ENCODE data around the gene TSPYL2. TPM values are rescaled to one million over a fixed set of nuclear protein-coding genes. Genes with fewer than 3 reads are reported as not detected.

The TSPYL2 gene
- 44.4 TPM for total RNA-seq
- long read RNA-seq, transcript TSPYL2-201 (7 exons, 2,815 nt), result major isoform, 17 of 54 reads
- long read RNA-seq, partial matches to known transcripts, result 13 of 54 reads
- long read RNA-seq, other reads (novel, unspliced or antisense), result 24 of 54 reads

DNA sequence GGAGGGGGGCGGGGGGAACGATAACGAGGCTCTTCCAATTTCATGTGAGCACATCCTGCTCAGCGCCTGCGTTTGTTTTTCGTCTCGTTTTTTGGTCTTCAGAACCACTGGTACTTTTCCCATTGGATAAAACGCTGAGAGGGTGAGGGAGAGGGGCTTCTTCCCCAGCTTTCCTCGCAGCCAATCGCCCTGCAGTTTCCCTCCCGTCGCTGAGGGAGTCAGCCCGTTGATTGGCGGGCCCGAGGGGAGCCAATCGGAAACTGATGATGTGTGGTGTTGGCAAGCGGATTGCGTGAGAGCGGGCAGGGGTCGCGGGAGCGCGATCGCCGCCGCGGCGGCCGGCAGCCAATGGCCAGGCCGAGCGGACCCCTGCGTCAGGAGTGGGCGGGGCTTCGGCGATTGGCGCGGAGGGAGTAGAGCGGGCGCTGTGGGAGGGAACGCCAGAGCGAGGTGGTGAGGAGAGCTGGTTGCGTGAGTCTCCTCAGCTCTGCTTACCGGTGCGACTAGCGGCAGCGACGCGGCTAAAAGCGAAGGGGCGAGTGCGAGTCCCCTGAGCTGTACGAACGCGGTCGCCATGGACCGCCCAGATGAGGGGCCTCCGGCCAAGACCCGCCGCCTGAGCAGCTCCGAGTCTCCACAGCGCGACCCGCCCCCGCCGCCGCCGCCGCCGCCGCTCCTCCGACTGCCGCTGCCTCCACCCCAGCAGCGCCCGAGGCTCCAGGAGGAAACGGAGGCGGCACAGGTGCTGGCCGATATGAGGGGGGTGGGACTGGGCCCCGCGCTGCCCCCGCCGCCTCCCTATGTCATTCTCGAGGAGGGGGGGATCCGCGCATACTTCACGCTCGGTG lies at the start of gene TSPYL2:
Gene TSPYL2 (plus strand): TSS at position 443 of the 848 bp plus-strand sequence. CDS start 132 bp downstream, at position 575.
- intact Hi-C loops (cut with DNase I), result no loop called here
- Histone ChIP-seq H3K27me3 (no peaks in the 10 kb centered on the region), H3K9me3 (no peaks in the 10 kb centered on the region), H3K27ac (peak within 1 kb of the TSS; percentile 89), H3K36me3 (peaks cover 15% of the 10 kb centered on the region), H3K4me3 (peak within 1 kb of the TSS; percentile 63), H3K4me1 (no peaks in the 10 kb centered on the region)
- peak; percentile 97 for ATAC-seq
- DNase-seq, result peak; percentile 96
- TF ChIP-seq, protein P1, sequence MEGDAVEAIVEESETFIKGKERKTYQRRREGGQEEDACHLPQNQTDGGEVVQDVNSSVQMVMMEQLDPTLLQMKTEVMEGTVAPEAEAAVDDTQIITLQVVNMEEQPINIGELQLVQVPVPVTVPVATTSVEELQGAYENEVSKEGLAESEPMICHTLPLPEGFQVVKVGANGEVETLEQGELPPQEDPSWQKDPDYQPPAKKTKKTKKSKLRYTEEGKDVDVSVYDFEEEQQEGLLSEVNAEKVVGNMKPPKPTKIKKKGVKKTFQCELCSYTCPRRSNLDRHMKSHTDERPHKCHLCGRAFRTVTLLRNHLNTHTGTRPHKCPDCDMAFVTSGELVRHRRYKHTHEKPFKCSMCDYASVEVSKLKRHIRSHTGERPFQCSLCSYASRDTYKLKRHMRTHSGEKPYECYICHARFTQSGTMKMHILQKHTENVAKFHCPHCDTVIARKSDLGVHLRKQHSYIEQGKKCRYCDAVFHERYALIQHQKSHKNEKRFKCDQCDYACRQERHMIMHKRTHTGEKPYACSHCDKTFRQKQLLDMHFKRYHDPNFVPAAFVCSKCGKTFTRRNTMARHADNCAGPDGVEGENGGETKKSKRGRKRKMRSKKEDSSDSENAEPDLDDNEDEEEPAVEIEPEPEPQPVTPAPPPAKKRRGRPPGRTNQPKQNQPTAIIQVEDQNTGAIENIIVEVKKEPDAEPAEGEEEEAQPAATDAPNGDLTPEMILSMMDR (IDR thresholded peaks at IDR 0.05), result no peak

GRCh38 chrX:53036149-53036548 lies 46.0 kb upstream of the TSPYL2 start:
- TF ChIP-seq, protein P1 (IDR thresholded peaks at IDR 0.05), result no peak
- H3K27me3 ChIP-seq, result no peaks in the 10 kb centered on the region
- no peaks in the 10 kb centered on the region for H3K9me3 ChIP-seq
- no peak overlapping the region for H3K27ac ChIP-seq
- H3K4me3 ChIP-seq, result no peak overlapping the region
- no peaks in the 10 kb centered on the region for H3K36me3 ChIP-seq
- no peak for ATAC-seq
- DNase-seq, result no peak
- intact Hi-C loops (cut with DNase I), result no loop called here
- H3K4me1 ChIP-seq, result no peaks in the 10 kb centered on the region

GRCh38 chrX:53039236-53039635 lies 42.9 kb upstream of the TSPYL2 start:
- no peaks in the 10 kb centered on the region for H3K27me3 ChIP-seq
- TF ChIP-seq, protein P1 (IDR thresholded peaks at IDR 0.05), result no peak
- DNase-seq (no peak), ATAC-seq (no peak)
- intact Hi-C loops (cut with DNase I), result no loop called here
- no peak overlapping the region for H3K4me3 ChIP-seq
- no peak overlapping the region for H3K27ac ChIP-seq
- no peaks in the 10 kb centered on the region for H3K9me3 ChIP-seq
- no peaks in the 10 kb centered on the region for H3K4me1 ChIP-seq
- H3K36me3 ChIP-seq, result no peaks in the 10 kb centered on the region

DNA sequence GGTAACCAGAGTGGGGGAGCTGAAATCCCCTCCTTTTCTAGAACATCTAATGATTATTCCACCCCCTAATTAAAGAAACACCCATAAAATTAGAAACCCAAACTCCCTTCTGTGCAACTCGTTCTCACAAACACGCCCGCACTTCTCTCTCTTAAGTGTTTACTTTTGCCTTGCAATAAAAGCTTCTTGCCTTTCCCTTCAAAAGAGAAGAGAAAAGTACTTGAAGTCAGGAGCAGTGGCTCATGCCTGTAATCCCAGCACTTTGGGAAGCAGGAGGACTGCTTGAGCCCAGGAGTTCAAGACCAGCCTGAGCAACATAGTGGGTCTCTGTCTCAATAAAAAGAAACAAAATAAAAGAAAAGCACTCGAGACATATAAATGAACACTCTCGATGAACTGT lies 37.2 kb upstream of the TSPYL2 start:
- H3K4me3 ChIP-seq, result no peak overlapping the region
- no peaks in the 10 kb centered on the region for H3K36me3 ChIP-seq
- H3K9me3 ChIP-seq, result no peaks in the 10 kb centered on the region
- DNase-seq (no peak), ATAC-seq (peak; percentile 69)
- H3K27me3 ChIP-seq, result no peaks in the 10 kb centered on the region
- no peaks in the 10 kb centered on the region for H3K4me1 ChIP-seq
- TF ChIP-seq, protein P1 (IDR thresholded peaks at IDR 0.05), result no peak
- H3K27ac ChIP-seq, result no peak overlapping the region
- intact Hi-C loops (cut with DNase I), result no loop called here

GRCh38 chrX:53047228-53047627 lies 34.9 kb upstream of the TSPYL2 start:
- no peaks in the 10 kb centered on the region for H3K9me3 ChIP-seq
- TF ChIP-seq, protein P1 (IDR thresholded peaks at IDR 0.05), result no peak
- H3K36me3 ChIP-seq, result no peaks in the 10 kb centered on the region
- ATAC-seq, result no peak
- H3K27ac ChIP-seq, result no peak overlapping the region
- intact Hi-C loops (cut with DNase I), result no loop called here
- no peak overlapping the region for H3K4me3 ChIP-seq
- DNase-seq, result no peak
- H3K27me3 ChIP-seq, result no peaks in the 10 kb centered on the region
- H3K4me1 ChIP-seq, result no peaks in the 10 kb centered on the region
